ENCODE measurements around the gene NTPCR.
"Not testable (repeated sequence)": the region's sequence is repeated elsewhere in the genome, so short reads cannot be mapped to it uniquely, and the experiment has no call there.

Gene NTPCR

GRCh38 chr1:232950197-232951176 lies at the start of gene NTPCR:
NTPCR (plus strand) TSS chr1:232950611; CDS start chr1:232950711, 100 bp downstream.
- peak; percentile 98 for DNase-seq (ENCODE audit: low read depth, low spot score)

- peak; percentile 30 for DNase-seq (ENCODE audit: low read depth, low spot score)
Observed at GRCh38 chr1:232900818-232901217, 49.6 kb upstream of the NTPCR start.

DNA sequence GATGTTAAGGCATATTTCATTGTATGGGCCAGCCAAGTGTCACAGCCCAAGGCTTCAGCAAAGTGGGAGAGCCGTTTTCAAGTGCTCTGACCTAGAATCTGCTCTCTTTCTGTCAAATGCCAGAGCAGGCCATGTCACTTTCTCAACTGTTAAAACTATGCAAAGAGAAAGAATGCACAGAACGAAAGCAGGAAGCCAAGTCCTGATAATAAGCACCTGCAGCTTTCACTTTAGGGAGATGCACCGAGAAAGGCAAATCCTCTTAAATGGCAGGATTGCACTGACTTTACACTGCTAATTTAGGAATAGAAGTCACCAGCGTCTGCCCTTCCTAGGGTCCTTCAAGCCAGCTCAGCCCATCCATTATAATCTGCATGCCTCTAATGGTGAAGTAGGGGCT lies 49.2 kb upstream of the NTPCR start:
- peak; percentile 18 for DNase-seq (ENCODE audit: low read depth, low spot score)

- DNase-seq (ENCODE audit: low read depth, low spot score) = no peak
Observed at GRCh38 chr1:232902774-232903350, 47.5 kb upstream of the NTPCR start.

GRCh38 chr1:232904131-232904530 lies 46.3 kb upstream of the NTPCR start:
- DNase-seq (ENCODE audit: low read depth, low spot score) = no peak

DNA sequence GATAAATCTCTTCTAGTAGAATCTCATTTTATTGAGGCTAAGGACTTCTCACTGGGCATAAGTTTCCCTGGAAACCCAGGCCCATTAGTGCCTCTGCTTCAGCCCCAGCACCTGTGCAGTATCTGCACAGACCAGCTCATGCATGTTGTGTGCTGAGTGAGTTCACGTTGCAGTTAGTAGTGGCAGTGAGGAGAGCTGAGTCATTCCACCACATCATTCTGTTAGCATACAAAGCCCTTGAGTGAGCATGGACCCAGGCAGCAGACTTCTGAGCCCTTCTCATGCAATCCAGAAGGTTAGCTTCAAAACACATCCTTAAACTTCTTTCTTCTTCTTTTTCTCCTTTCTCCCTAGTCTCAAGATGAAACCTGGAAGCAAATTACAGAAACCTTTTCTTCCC lies 45.8 kb upstream of the NTPCR start:
- DNase-seq (ENCODE audit: low read depth, low spot score) = no peak

GRCh38 chr1:232905331-232906034 lies 44.9 kb upstream of the NTPCR start:
- no peak for DNase-seq (ENCODE audit: low read depth, low spot score)

GRCh38 chr1:232906441-232906840 lies 44.0 kb upstream of the NTPCR start:
- DNase-seq (ENCODE audit: low read depth, low spot score) = no peak

DNA sequence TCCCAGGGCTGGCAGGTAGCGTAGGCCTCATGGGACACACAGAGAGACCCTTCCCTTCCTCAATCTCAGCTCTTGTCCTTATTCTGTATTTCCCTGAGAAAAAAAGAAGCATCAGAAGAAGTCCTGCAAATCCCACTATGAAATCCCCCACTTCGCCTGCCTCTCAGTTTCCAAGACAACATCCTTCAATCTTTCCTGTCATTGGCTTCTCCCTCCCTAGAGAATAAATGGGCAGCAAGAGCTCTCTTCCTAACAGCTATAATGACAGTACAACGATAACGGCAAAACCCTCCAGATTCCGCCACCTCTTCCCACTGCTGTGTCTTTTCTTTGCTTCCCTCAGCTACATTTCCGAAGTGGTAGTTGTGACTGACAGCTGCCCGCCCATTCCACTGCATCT lies 41.6 kb upstream of the NTPCR start:
- no peak for DNase-seq (ENCODE audit: low read depth, low spot score)

DNA sequence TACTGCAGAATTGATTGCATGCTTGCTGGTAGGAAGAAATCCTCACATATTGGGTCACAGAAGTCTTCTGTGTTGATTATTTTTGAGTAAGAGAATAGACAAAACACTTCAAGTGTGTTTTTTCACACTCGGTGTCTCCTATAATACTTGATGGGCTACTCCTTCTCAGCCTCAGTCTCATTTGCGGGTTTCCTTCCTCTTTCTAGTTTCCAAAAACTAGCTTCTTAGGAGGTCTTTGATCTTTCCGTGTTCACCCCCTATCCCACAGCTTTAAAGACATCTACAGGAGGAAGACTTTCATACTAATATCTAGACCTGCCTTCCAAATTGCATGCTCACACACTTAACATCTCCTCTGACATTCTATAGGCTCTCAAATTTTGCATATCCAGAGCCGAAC lies 40.7 kb upstream of the NTPCR start:
- DNase-seq (ENCODE audit: low read depth, low spot score) = no peak

DNA sequence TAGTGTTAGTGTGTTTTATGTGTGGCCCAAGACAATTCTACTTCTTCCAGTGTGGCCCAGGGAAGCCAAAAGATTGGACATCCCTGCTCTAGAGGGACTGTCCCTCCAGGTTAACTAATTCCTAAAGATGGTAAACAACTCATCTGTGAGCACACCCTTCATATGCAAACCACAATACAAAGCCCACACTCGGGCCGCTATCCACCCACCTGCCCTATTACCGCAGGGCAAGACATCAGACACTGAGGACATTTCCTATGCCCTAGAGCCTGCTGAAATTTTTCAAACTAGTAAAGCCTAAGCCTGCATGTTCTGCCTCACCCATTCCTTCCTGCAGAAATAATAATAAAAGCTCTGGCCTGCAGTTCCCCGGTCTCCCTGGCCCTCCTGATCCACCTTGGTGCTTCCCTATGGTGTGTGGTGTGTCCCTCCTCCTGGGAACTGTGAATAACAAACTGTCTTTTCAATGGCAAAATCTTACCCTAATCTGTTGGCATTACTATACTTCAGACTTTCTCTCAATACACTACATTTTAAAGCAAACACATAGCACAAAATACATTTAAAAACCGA lies 39.3 kb upstream of the NTPCR start:
- DNase-seq (ENCODE audit: low read depth, low spot score) = peak; percentile 74

GRCh38 chr1:232912845-232913580 lies 37.4 kb upstream of the NTPCR start:
- no peak for DNase-seq (ENCODE audit: low read depth, low spot score)

GRCh38 chr1:232914271-232914670 lies 36.1 kb upstream of the NTPCR start:
- DNase-seq (ENCODE audit: low read depth, low spot score) = not testable (repeated sequence)

DNA sequence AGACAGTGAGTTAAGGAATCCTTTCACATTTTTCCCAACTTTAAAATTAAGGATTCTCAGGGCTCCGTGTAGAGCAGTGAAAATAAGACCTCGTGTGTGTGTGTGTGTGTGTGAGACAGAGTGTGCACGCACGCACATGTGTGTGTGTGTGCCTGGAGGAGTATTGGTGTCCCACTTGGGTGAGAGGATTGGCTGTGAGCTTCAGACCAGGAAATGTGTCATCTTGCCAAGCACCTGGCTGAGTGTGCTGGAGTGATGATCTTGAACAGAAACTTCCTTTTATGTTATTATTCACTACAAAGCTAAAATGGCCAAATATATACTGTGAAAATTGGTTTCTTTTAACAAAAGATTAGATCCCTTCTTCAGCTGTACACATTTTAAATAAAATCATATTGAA lies 35.2 kb upstream of the NTPCR start:
- no peak for DNase-seq (ENCODE audit: low read depth, low spot score)

DNA sequence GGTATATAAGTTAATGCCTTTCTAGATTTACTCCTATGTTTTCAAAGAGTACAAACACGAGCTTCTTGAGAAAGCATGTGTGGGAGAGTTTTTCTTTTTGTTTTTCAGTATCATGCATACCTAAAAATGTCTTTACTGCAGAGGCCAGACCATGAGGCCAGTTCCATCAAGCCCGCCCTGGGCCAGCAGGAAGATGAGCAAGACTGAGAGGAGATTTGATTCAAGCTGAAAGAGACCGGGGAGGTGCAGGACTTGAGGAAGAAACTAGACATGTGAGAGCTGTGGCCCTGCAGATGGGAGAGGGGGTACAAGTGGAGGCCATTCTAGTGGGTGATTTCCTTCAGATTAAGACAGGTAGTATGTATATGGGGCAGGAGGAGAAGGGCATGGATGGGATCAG lies 33.4 kb upstream of the NTPCR start:
- DNase-seq (ENCODE audit: low read depth, low spot score) = no peak

- DNase-seq (ENCODE audit: low read depth, low spot score) = no peak
Observed at GRCh38 chr1:232921381-232921780, 29.0 kb upstream of the NTPCR start.

- DNase-seq (ENCODE audit: low read depth, low spot score) = no peak
Observed at GRCh38 chr1:232922485-232922884, 27.9 kb upstream of the NTPCR start.

DNA sequence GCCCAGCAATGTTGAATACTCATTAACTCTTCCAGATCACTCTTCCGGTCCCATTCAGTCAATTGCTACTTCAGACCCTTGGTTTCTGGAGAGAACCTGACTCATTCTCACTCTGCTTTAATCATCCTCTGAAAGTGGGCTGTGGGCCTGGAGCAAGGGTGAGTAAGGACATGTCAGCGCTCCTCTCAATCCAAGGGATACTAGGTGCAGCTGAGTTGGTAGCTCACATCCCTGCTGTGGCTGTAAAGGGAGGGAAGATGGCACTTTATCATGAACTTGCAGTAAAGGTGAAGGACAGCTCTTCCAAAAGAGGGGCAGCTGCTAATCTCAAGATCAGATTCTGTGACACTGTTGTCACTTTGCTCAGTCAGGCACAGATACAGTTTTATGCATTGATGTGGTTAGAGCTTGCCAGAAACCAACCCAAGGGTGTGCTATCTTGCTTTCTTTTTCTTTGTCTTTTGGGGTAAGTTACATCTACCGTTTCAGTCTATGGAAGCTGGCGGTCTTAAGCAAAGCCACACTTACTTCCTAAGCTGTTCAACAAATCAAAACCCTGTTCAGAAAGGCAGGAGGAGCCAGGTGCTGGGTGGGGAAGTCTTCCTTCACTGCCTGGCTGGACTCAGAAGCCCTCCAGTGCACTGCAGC lies 26.5 kb upstream of the NTPCR start:
- no peak for DNase-seq (ENCODE audit: low read depth, low spot score)

DNA sequence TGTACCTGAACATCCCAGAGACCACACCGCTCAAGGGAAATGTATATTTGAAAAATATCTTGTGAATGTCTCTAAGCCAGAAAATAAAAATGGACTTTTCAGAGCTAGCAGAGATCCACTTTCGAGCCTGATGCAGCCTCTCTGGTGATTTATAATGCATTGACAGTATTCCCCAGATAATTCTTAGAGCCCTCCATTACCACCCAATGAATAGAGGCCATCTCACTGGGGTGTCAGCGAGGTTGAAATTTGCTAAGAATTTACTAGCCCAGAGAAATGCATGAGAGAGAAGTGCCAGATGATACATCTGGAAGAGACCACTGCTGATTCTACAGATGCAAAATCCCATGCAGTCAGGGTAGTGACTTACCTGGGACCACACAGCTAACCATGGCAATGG lies 25.5 kb upstream of the NTPCR start:
- no peak for DNase-seq (ENCODE audit: low read depth, low spot score)

DNA sequence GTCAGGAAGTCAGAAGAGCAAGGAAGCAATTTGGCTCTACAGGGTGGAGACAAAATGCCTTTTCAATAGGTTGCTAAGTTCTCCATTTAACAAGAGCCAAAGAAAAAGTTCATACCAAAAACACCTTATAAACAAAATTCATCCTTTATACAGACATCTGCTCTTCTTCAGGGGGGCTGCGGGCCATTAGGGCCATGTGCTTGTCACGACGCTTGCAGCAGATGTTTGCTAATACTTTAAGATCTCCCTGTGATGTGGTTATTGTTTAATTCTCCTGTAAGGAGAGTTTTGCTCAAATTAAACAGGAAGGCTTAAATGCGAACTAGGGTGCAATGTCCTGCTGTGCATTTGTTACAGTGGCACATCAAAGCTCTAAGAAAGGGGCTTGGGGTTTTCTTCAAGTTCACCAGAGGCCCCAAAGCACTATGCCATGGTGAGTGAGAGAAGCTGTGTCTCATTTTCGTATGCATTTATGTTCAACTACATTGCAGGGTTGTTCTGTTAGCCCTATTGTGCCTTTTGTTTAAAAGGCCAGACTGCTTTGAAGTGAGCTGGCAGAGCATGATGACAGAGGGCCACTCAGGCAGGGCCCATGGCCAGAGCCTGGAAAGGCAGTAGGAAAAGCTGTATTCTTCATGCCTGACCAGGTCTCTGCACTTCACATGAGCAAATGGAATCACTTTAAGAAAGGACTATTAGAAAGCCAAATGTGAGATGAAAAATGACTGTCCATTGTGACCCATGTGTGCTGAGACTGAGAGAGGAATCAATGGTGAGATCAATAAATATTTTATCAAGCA lies 24.8 kb upstream of the NTPCR start:
- no peak for DNase-seq (ENCODE audit: low read depth, low spot score)
